Prostate gland (tissue), 2 donors: ENCODE results near the gene CC2D2B. TPM values are rescaled to one million over a fixed set of nuclear protein-coding genes. Genes with fewer than 3 reads are reported as not detected.
"Not testable (repeated sequence)": the region's sequence is repeated elsewhere in the genome, so short reads cannot be mapped to it uniquely, and the experiment has no call there.

Experiments
- DNase-seq: peaks from one replicate; pipeline ENCODE4 v3.0.0-alpha.2; 2019; ENCODE audit warnings: low spot score
- H3K27ac ChIP-seq, 2 donors: fragments of 200-600 bp; sonication (generic); 2 replicates each; pipeline ENCODE4 v1.5.1; 2017 to 2019
- H3K27me3 ChIP-seq: fragments of 200-600 bp; sonication (generic); replicated peaks from 2 replicates; pipeline ENCODE4 v1.5.1; 2019; ENCODE audit not compliant: insufficient read depth
- H3K36me3 ChIP-seq, 2 donors: fragments of 200-600 bp; sonication (generic); 1 replicate in 1 of 2; 2 replicates in 1 of 2; pipeline versions ENCODE4 v1.5.1 to v1.8.1; 2017 to 2019
- H3K4me1 ChIP-seq: fragments of 200-600 bp; sonication (generic); replicated peaks from 2 replicates; pipeline ENCODE4 v1.5.1; 2019
- H3K4me3 ChIP-seq, 2 donors: fragments of 200-600 bp; sonication (generic); 2 replicates each; pipeline ENCODE4 v1.5.1; 2017 to 2019
- H3K9me3 ChIP-seq: fragments of 200-600 bp; sonication (generic); 2 replicates; pipeline ENCODE4 v1.5.1; 2017
- CTCF ChIP-seq, 4 experiments: fragments of 200-600 bp in 2 of 4; fragments of 450-650 bp in 2 of 4; sonication (generic) in 2 of 4; IDR thresholded peaks; 1 replicate in 3 of 4; 2 replicates in 1 of 4; pipeline ENCODE4 v1.5.1; 2016 to 2019; ENCODE audit warnings: antibody characterized with exemption in 4 of 4, mild to moderate bottlenecking in 2 of 4, moderate library complexity in 2 of 4
- POLR2A ChIP-seq: fragments of 450-650 bp; IDR thresholded peaks from one replicate; pipeline ENCODE4 v1.6.1; 2016; ENCODE audit warnings: antibody characterized with exemption, mild to moderate bottlenecking
- POLR2AphosphoS5 ChIP-seq: sonication (generic); formaldehyde crosslinking; IDR thresholded peaks from one replicate; pipeline ENCODE4 v1.6.1; 2017; ENCODE audit warnings: antibody characterized with exemption
- WGBS: methylation state at CpG from one replicate; pipeline ENCODE4 v1.1.5; 2018; 5-methylcytosine and 5-hydroxymethylcytosine counted together
- intact Hi-C: fragments of 100-400 bp; cut with DNase I; formaldehyde crosslinking; loops from one replicate; pipeline ENCODE4 v1.14.2; 2022
- total RNA-seq, 2 donors: library from RNA; depleted of rRNA; stranded (reverse); fragments of >200 nt; gene quantifications; one replicate each; pipeline ENCODE4 v1.1.0, GENCODE V29; 2016

CC2D2B gene
- total RNA-seq, 2 donors from 2014 or later: 2.6 to 4.9 TPM

- Histone ChIP-seq H3K4me3 (no peak overlapping the region), H3K4me1 (no peaks in the 10 kb centered on the region), H3K27ac (no peak overlapping the region), H3K27me3 (no peaks in the 10 kb centered on the region), H3K36me3 (no peaks in the 10 kb centered on the region), H3K9me3 (no peaks in the 10 kb centered on the region)
- intact Hi-C loops: no loop called here
- no peak for DNase-seq
- 70% methylated on average over 2 of the region's 2 CpGs for WGBS
- TF ChIP-seq CTCF (IDR thresholded peaks at IDR 0.05) (no peak), POLR2AphosphoS5 (no peak), POLR2A (no peak)
Measured at GRCh38 chr10:95889830-95890229, 17.9 kb upstream of the CC2D2B start.

- no peak for DNase-seq
- 63% methylated on average over 4 of the region's 4 CpGs for WGBS
- intact Hi-C loops: no loop called here
- Histone ChIP-seq H3K36me3 (no peaks in the 10 kb centered on the region), H3K27ac (no peak overlapping the region), H3K9me3 (no peaks in the 10 kb centered on the region), H3K4me3 (no peak overlapping the region), H3K4me1 (no peaks in the 10 kb centered on the region), H3K27me3 (no peaks in the 10 kb centered on the region)
- no peak for TF ChIP-seq POLR2AphosphoS5
- TF ChIP-seq POLR2A: no peak
- TF ChIP-seq CTCF (IDR thresholded peaks at IDR 0.05): no peak
Measured at GRCh38 chr10:95896071-95896850, 11.5 kb upstream of the CC2D2B start.

GRCh38 chr10:95905897-95906580 lies 1.7 kb upstream of the CC2D2B start:
- 96% methylated on average over 12 of the region's 12 CpGs for WGBS
- H3K27ac ChIP-seq, H3K9me3 ChIP-seq, intact Hi-C loops, DNase-seq, H3K27me3 ChIP-seq, H3K4me1 ChIP-seq, H3K36me3 ChIP-seq, H3K4me3 ChIP-seq: not testable (repeated sequence)

- Histone ChIP-seq H3K4me1 (no peaks in the 10 kb centered on the region), H3K36me3 (no peaks in the 10 kb centered on the region), H3K27ac (peak overlapping the region; percentile 71 to 77), H3K4me3 (peak overlapping the region; percentile 47 to 58), H3K27me3 (no peaks in the 10 kb centered on the region), H3K9me3 (no peaks in the 10 kb centered on the region)
- WGBS: 8% methylated on average over 22 of the region's 22 CpGs
- DNase-seq: peak; percentile 49
- TF ChIP-seq POLR2AphosphoS5: no peak
- TF ChIP-seq CTCF (IDR thresholded peaks at IDR 0.05): no peak
- TF ChIP-seq POLR2A: no peak
- intact Hi-C loops: no loop called here
Measured at GRCh38 chr10:95906677-95907455, 909 bp upstream of the CC2D2B start.

- Histone ChIP-seq H3K4me1 (no peaks in the 10 kb centered on the region), H3K27me3 (no peaks in the 10 kb centered on the region), H3K36me3 (no peaks in the 10 kb centered on the region), H3K9me3 (no peaks in the 10 kb centered on the region), H3K4me3 (no peak overlapping the region), H3K27ac (no peak overlapping the region)
- intact Hi-C loops: no loop called here
- WGBS: 57% methylated on average over 4 of the region's 4 CpGs
- no peak for DNase-seq
- TF ChIP-seq POLR2A (no peak), CTCF (IDR thresholded peaks at IDR 0.05) (no peak), POLR2AphosphoS5 (no peak)
Measured at GRCh38 chr10:95908450-95908849, 675 bp downstream of the CC2D2B start.
